ENCODE measurements around the gene CYP2A7. TPM values are rescaled to one million over a fixed set of nuclear protein-coding genes. Genes with fewer than 3 reads are reported as not detected.
"Not testable (repeated sequence)": the region's sequence is repeated elsewhere in the genome, so short reads cannot be mapped to it uniquely, and the experiment has no call there.

CYP2A7 gene
- total RNA-seq, 2 donors from 2014 or later: not detected

- intact Hi-C loops (cut with DNase I, micrococcal nuclease); ATAC-seq; DNase-seq: not testable (repeated sequence)
Measured at GRCh38 chr19:40901975-40902750, 20.1 kb upstream of the CYP2A7 start.

- DNase-seq; intact Hi-C loops (cut with DNase I, micrococcal nuclease); ATAC-seq: not testable (repeated sequence)
Measured at GRCh38 chr19:40900521-40900920, 18.5 kb upstream of the CYP2A7 start.

GRCh38 chr19:40899964-40900363 lies 17.9 kb upstream of the CYP2A7 start:
- ATAC-seq; DNase-seq; intact Hi-C loops (cut with DNase I, micrococcal nuclease): not testable (repeated sequence)

GRCh38 chr19:40896843-40897789 lies 15.1 kb upstream of the CYP2A7 start:
- intact Hi-C loops (cut with DNase I, micrococcal nuclease); DNase-seq; ATAC-seq: not testable (repeated sequence)

- intact Hi-C loops (cut with DNase I, micrococcal nuclease): no loop called here
- ATAC-seq (no peak), DNase-seq (no peak)
Measured at GRCh38 chr19:40896418-40896796, 14.4 kb upstream of the CYP2A7 start.

GRCh38 chr19:40893112-40893511 lies 11.1 kb upstream of the CYP2A7 start:
- intact Hi-C loops (cut with DNase I, micrococcal nuclease): no loop called here
- no peak for DNase-seq
- ATAC-seq: no peak

GRCh38 chr19:40889366-40889765 lies 7.3 kb upstream of the CYP2A7 start:
- no peak for ATAC-seq
- DNase-seq: no peak
- intact Hi-C loops (cut with DNase I, micrococcal nuclease): no loop called here

- DNase-seq: no peak
- no peak for ATAC-seq
Measured at GRCh38 chr19:40888191-40888590, 6.2 kb upstream of the CYP2A7 start.

GRCh38 chr19:40884187-40884931 lies 2.3 kb upstream of the CYP2A7 start:
- not testable (repeated sequence) for DNase-seq

More at GRCh38 chr19:40888191-40888590, 6.2 kb upstream of the CYP2A7 start:
- intact Hi-C loops (cut with DNase I, micrococcal nuclease): no loop called here

GRCh38 chr19:40879349-40879748 lies 2.7 kb downstream of the CYP2A7 start:
- ATAC-seq; DNase-seq; intact Hi-C loops (cut with DNase I, micrococcal nuclease): not testable (repeated sequence)

More at GRCh38 chr19:40884187-40884931, 2.3 kb upstream of the CYP2A7 start:
- intact Hi-C loops (cut with DNase I, micrococcal nuclease): not testable (repeated sequence)
- ATAC-seq: peak; percentile 40

GRCh38 chr19:40875526-40875951 lies 6.5 kb downstream of the CYP2A7 start:
- intact Hi-C loops (cut with DNase I, micrococcal nuclease): not testable (repeated sequence)
- ATAC-seq: peak; percentile 89
- DNase-seq: peak; percentile 82 to 89

GRCh38 chr19:40874874-40875273 lies 7.2 kb downstream of the CYP2A7 start:
- ATAC-seq; intact Hi-C loops (cut with DNase I, micrococcal nuclease); DNase-seq: not testable (repeated sequence)

- ATAC-seq; DNase-seq; intact Hi-C loops (cut with DNase I, micrococcal nuclease): not testable (repeated sequence)
Measured at GRCh38 chr19:40873873-40874272, 8.2 kb downstream of the CYP2A7 start.

GRCh38 chr19:40872209-40872608 lies 9.8 kb downstream of the CYP2A7 start:
- no peak for ATAC-seq
- intact Hi-C loops (cut with DNase I, micrococcal nuclease): no loop called here
- DNase-seq: no peak

GRCh38 chr19:40867701-40868100 lies 14.3 kb downstream of the CYP2A7 start:
- intact Hi-C loops (cut with DNase I, micrococcal nuclease): no loop called here
- DNase-seq (no peak), ATAC-seq (no peak)

GRCh38 chr19:40864739-40865496 lies 17.1 kb downstream of the CYP2A7 start:
- ATAC-seq; intact Hi-C loops (cut with DNase I, micrococcal nuclease): not testable (repeated sequence)

GRCh38 chr19:40862785-40863184 lies 19.2 kb downstream of the CYP2A7 start:
- ATAC-seq: no peak
- DNase-seq: no peak
- intact Hi-C loops (cut with DNase I, micrococcal nuclease): no loop called here

More at GRCh38 chr19:40864739-40865496, 17.1 kb downstream of the CYP2A7 start:
- DNase-seq: not testable (repeated sequence)

GRCh38 chr19:40862333-40862732 lies 19.7 kb downstream of the CYP2A7 start:
- ATAC-seq: no peak
- intact Hi-C loops (cut with DNase I, micrococcal nuclease): no loop called here
- DNase-seq: no peak

All from left colon (tissue), 2 donors.